Activated T-helper 17 cell treated with anti-CD3 and anti-CD28 coated beads, Interleukin-2, amount 50 U/mL, for 72 hours (primary cell): Measurements from ENCODE around the gene RASGEF1C. TPM values are rescaled to one million over a fixed set of nuclear protein-coding genes. Genes with fewer than 3 reads are reported as not detected.
A peak's percentile ranks its signal among the peaks of the same experiment; 100 is the strongest.

Source experiments
- ATAC-seq: fragments of 150-1000 bp; cut with Tn5 transposase; replicated peaks from 2 replicates; pipeline ENCODE4 v1.10.0; 2021; ENCODE audit warnings: mild to moderate bottlenecking, moderate library complexity
- H3K27ac Mint-ChIP-seq: one replicate; pipeline ENCODE4 v1.8.0; 2022; ENCODE audit warnings: mixed read lengths
- H3K27me3 Mint-ChIP-seq: one replicate; pipeline ENCODE4 v1.8.0; 2022; ENCODE audit warnings: mixed read lengths
- H3K36me3 Mint-ChIP-seq: one replicate; pipeline ENCODE4 v1.8.0; 2022; ENCODE audit warnings: low read depth, mild to moderate bottlenecking, mixed read lengths
- H3K4me1 Mint-ChIP-seq: one replicate; pipeline ENCODE4 v1.8.0; 2022; ENCODE audit warnings: mixed read lengths
- H3K4me3 Mint-ChIP-seq: one replicate; pipeline ENCODE4 v1.8.0; 2022; ENCODE audit warnings: mild to moderate bottlenecking, mixed read lengths
- H3K9me3 Mint-ChIP-seq: one replicate; pipeline ENCODE4 v1.8.0; 2022; ENCODE audit warnings: mixed read lengths
- total RNA-seq, 2 donors: library from RNA; stranded (reverse); gene quantifications; one replicate each; pipeline ENCODE4 v1.2.3, GENCODE V29; 2022

Gene RASGEF1C
- not detected for total RNA-seq

DNA sequence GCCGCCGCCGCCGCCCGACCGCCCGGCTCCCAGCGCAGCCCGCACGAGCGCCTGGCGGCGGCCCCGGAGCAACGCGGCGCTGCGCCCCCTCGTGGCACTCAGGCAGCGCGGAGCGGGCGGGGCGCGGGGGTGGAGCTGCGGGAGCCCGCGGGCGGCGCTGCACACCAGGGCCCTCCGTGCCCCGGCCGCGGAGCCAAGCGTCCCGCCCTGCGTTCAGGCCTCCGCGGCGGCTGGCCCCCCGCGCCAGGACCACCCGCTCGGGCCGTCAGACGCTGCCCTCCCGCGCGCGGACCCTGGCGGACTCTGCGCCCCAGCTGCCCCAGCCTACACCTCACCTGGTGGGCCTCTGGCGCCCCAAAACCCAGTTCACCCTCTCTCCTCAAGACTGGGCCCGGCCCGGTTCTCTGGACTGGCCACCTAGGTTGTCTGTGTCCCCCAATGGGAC lies at the start of gene RASGEF1C:
RASGEF1C (minus strand) TSS at position 75 of the 445 bp plus-strand sequence. CDS start 71,159 bp downstream, outside the sequence.
- H3K36me3 Mint-ChIP-seq = no peaks in the 10 kb centered on the region
- H3K4me1 Mint-ChIP-seq = peaks cover 8% of the 10 kb centered on the region
- ATAC-seq = peak; percentile 84
- peaks cover 35% of the 10 kb centered on the region for H3K27me3 Mint-ChIP-seq
- no peak within 1 kb of the TSS for H3K27ac Mint-ChIP-seq
- peak within 1 kb of the TSS; percentile 50 for H3K4me3 Mint-ChIP-seq
- H3K9me3 Mint-ChIP-seq = no peaks in the 10 kb centered on the region

DNA sequence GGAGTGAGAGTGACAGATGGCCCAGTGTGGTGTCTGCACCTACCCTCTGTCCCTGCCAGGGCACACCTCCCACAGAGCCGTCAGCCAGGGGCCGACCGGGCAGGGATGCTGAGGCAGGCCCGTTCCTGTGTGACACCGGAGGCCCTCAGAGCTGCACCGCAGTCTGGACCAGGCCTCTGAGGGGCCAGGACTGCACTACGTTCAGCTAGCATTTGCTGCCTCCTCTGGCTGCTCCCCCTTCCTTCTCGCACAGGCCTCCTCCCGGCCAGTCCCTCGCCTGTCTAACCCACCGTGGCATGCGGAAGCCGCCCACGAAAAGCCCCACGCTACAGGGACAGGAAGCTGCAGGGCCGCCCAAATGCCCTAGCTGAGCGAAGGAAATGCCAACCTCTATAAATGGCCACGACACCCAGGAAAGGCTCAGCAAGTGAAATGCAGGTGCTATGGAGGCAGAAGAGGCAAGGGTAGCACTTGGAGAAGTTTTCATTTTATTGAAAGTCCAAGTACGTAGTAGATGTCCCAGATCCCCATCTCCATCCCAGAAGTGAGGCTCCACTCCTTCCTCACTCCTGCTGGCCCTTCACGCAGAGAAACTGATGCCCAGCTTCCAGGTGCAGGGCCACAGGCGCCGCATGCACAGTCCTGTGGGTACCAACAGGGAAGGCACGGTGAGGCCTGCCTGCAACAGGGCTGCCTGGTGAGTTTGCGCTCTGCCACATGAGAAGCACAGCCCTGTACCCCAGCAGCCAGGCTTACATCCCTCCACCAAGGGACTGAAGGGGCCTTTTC lies 44.2 kb upstream of the RASGEF1C start:
- Mint-ChIP-seq H3K36me3 (peaks cover 98% of the 10 kb centered on the region), H3K27me3 (no peaks in the 10 kb centered on the region), H3K27ac (no peak overlapping the region), H3K4me1 (no peaks in the 10 kb centered on the region), H3K9me3 (peaks cover 26% of the 10 kb centered on the region), H3K4me3 (no peak overlapping the region)
- ATAC-seq = no peak

DNA sequence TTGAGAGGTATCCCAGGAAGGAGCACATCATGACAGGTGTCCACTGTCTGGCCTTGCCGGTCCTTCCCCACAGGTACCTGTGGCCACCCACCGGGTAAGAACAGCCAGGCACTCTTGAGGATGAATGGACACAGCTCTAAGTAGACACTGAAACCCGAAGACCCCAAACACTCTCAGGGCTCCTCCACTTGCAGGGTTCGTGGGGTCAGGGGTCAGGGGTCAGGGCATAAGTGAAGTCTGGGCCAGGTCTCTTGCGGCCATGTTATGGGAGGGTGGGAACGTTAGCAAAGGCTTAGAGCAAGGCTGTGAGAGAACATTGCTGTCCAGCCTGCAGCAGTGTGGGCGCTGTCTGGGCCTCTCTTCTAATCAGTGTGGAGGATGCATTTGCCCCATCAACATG lies 42.9 kb upstream of the RASGEF1C start:
- Mint-ChIP-seq H3K36me3 (peaks cover 98% of the 10 kb centered on the region), H3K27me3 (no peaks in the 10 kb centered on the region), H3K27ac (no peak overlapping the region), H3K4me3 (no peak overlapping the region), H3K4me1 (no peaks in the 10 kb centered on the region), H3K9me3 (peaks cover 21% of the 10 kb centered on the region)
- no peak for ATAC-seq

DNA sequence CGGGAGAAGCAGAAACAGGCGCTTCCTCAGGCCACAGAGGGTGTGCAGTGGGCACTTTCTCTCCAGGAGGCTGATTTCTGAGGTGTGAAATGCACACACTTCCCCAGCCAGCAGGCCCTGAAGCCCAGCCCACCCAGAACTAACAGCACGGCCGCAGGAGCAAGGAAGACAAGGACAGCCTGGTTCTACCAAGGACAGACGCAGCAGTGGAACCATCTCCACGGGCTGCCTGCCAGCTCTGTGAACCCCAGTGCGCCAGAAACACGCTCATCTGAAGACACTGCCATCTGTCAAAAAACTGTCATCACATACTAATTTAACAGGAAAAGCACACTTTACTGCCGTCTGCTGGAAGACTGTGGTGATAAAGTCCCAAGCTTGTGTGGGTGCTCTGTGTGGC lies 42.1 kb upstream of the RASGEF1C start:
- no peak for ATAC-seq
- H3K4me3 Mint-ChIP-seq = no peak overlapping the region

DNA sequence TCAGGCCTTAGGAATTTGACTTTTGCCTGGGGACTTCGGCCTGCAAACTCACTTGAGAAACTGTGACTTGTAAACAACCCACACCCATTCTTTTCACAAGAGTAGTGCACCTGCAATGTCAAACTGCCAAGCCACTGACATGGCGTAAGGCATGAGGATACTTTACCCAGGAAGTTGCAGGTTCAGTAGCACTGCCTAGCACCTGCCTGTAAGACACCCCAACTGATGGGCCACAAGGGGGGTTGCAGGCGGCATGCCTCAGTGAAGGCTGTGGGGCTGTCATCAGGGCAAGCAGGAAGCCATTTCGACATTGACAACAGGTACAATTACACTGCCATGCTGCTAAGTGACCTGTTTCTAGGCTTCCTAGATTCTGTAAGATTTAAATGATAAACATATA lies 41.3 kb upstream of the RASGEF1C start:
- peaks cover 22% of the 10 kb centered on the region for H3K9me3 Mint-ChIP-seq
- no peak for ATAC-seq
- peaks cover 96% of the 10 kb centered on the region for H3K36me3 Mint-ChIP-seq
- H3K4me1 Mint-ChIP-seq = no peaks in the 10 kb centered on the region
- H3K27me3 Mint-ChIP-seq = no peaks in the 10 kb centered on the region
- H3K27ac Mint-ChIP-seq = no peak overlapping the region
- H3K4me3 Mint-ChIP-seq = no peak overlapping the region

More for the DNA sequence above, 42.1 kb upstream of the RASGEF1C start:
- no peaks in the 10 kb centered on the region for H3K4me1 Mint-ChIP-seq
- peaks cover 25% of the 10 kb centered on the region for H3K9me3 Mint-ChIP-seq
- no peak overlapping the region for H3K27ac Mint-ChIP-seq
- peaks cover 98% of the 10 kb centered on the region for H3K36me3 Mint-ChIP-seq
- no peaks in the 10 kb centered on the region for H3K27me3 Mint-ChIP-seq

DNA sequence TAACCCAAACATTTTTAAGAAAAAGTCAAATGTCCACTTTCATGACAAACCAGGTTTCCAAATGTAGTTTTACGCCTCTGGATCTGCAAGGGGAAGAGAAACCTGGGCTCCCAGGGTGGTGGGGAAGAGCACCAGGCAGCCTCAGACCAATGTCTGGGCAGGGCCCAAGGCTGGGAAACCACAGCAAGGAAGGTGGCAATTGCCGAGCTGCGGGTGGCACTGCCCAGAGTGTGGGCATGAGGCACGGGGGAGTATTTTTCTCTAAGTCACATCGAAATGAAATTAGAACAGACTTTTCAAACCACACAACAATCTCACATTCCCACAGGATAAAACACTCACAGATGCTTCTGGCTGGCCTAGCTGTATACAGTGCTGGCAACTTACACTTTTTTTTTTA lies 32.6 kb upstream of the RASGEF1C start:
- Mint-ChIP-seq H3K4me1 (peaks cover 5% of the 10 kb centered on the region), H3K36me3 (peaks cover 98% of the 10 kb centered on the region), H3K27me3 (no peaks in the 10 kb centered on the region), H3K4me3 (no peak overlapping the region), H3K9me3 (peaks cover 24% of the 10 kb centered on the region), H3K27ac (no peak overlapping the region)
- no peak for ATAC-seq

DNA sequence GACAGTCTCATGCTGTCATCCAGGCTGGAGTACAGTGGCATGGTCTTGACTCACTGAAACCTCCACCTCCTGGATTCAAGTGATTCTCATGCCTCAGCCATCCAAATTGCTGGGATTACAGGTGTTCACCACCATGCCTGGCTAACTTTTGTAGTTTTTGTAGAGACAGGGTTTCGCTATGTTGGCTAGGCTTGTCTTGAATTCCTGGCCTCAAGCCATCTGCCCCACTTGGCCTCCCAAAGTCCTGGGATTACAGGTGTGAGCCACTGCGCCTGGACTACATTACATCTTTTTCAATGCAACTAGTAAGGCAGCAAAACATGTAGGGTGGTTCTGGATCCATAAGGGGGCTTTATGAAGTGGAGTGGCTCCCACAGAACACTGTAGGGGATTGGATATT lies 29.6 kb upstream of the RASGEF1C start:
- Mint-ChIP-seq H3K4me3 (no peak overlapping the region), H3K36me3 (peaks cover 100% of the 10 kb centered on the region), H3K27ac (no peak overlapping the region), H3K27me3 (no peaks in the 10 kb centered on the region), H3K9me3 (peaks cover 8% of the 10 kb centered on the region), H3K4me1 (no peaks in the 10 kb centered on the region)
- no peak for ATAC-seq

DNA sequence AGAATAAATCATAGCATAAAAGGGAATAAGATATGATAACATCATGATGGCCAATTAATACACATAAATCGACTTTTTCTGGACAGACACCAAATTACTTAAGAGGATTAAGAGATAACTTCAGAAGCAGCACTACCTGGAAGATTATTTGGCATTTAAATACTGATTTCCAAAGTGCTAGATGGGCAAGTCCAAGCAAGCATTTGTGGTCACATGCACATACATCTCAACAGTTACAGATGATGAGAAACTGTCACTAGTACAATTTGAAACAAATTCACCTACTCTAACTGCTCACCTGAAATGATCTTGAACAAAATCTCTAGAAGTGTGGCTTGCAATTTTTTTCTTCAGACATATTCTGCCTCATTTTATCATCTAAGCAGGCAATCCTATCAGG lies 26.8 kb upstream of the RASGEF1C start:
- Mint-ChIP-seq H3K4me3 (no peak overlapping the region), H3K27ac (no peak overlapping the region), H3K36me3 (peaks cover 99% of the 10 kb centered on the region), H3K4me1 (no peaks in the 10 kb centered on the region), H3K9me3 (peaks cover 4% of the 10 kb centered on the region), H3K27me3 (no peaks in the 10 kb centered on the region)
- no peak for ATAC-seq

DNA sequence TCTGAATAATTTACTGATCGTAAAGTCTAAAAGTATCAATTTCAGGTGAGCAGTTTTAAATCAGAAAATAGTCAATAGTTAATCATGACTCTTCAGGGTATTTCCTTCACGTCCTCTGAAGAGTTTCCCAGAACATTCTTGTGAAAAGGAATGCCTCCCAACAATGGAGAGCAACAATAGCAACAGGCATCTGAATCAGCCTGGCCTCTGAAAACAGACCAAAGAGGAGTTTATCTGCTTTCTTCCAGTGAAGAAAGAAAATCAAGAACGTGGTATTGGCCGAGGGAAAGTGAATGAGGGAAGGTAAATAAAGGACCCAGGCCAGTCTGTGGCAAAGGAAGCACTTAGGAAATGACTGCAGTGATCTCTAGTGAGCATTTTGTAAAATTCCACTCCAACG lies 26.1 kb upstream of the RASGEF1C start:
- Mint-ChIP-seq H3K27me3 (no peaks in the 10 kb centered on the region), H3K4me3 (no peak overlapping the region), H3K4me1 (no peaks in the 10 kb centered on the region), H3K27ac (no peak overlapping the region), H3K9me3 (peaks cover 4% of the 10 kb centered on the region), H3K36me3 (peaks cover 98% of the 10 kb centered on the region)
- ATAC-seq = no peak

DNA sequence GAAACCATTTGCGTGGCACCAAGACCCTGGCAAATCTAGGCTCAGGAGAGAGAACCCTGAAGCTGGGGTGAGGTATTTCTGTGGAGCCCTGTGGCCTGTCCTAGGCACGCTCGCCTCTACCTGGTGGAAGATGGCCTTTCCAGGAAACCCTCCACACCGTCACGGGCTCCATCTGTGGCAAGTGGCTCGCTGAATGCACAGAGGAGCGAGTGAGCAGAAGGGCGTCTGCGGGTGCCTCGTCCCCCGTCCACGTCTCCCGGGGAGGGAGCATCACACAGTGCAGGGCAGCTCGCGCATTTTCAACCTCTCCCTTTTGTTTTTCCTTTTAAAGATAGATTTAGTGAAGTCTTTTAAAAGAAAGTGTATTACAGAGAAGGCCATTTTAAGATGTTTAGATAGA lies 25.3 kb upstream of the RASGEF1C start:
- H3K4me1 Mint-ChIP-seq = no peaks in the 10 kb centered on the region
- peaks cover 92% of the 10 kb centered on the region for H3K36me3 Mint-ChIP-seq
- no peak for ATAC-seq
- H3K9me3 Mint-ChIP-seq = peaks cover 6% of the 10 kb centered on the region
- no peak overlapping the region for H3K27ac Mint-ChIP-seq
- H3K27me3 Mint-ChIP-seq = no peaks in the 10 kb centered on the region
- H3K4me3 Mint-ChIP-seq = no peak overlapping the region

DNA sequence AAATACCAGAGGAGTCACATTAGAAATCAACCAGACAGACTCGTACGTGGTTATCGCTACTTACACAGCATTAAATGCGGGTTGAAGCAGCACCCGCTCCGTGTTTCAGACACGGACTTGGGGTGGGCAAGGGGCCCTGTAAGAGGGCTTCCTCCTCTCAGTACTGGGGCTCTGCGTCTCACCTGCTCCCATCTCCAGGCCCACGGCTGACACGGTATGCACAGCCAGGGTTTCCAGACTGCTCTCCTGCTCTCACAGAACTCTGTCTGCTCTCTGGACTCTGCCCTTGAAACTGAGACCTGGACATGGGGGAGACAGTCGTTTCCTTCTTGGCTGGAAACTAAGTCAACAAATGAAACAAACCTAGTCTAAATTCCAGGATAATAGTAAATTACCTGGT lies 24.7 kb upstream of the RASGEF1C start:
- Mint-ChIP-seq H3K27me3 (no peaks in the 10 kb centered on the region), H3K9me3 (peaks cover 6% of the 10 kb centered on the region), H3K27ac (no peak overlapping the region)

DNA sequence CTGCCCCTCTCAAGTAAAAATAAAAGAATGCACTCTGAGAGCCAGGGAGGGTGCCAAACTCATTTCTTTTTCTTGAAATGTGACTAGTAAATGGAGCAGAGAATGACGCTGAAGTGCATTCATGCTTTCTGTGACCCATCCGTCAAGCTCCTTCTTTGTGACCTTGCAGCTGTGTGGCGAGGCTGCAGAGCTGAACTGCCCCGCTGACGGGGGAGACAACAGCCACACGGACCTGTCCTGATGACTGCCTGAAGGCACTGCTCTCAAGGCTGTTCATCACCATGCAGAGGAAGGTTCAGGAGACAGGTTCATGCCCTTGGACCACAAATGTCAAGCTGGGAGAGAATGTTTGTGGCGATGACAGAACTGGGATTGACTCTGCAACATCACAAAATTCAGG lies 21.0 kb upstream of the RASGEF1C start:
- H3K4me1 Mint-ChIP-seq = no peaks in the 10 kb centered on the region
- H3K36me3 Mint-ChIP-seq = peaks cover 50% of the 10 kb centered on the region
- ATAC-seq = no peak
- H3K4me3 Mint-ChIP-seq = no peak overlapping the region
- H3K9me3 Mint-ChIP-seq = peaks cover 21% of the 10 kb centered on the region
- no peak overlapping the region for H3K27ac Mint-ChIP-seq
- H3K27me3 Mint-ChIP-seq = no peaks in the 10 kb centered on the region

More for the DNA sequence above, 24.7 kb upstream of the RASGEF1C start:
- Mint-ChIP-seq H3K4me3 (no peak overlapping the region), H3K4me1 (no peaks in the 10 kb centered on the region), H3K36me3 (peaks cover 87% of the 10 kb centered on the region)
- no peak for ATAC-seq

DNA sequence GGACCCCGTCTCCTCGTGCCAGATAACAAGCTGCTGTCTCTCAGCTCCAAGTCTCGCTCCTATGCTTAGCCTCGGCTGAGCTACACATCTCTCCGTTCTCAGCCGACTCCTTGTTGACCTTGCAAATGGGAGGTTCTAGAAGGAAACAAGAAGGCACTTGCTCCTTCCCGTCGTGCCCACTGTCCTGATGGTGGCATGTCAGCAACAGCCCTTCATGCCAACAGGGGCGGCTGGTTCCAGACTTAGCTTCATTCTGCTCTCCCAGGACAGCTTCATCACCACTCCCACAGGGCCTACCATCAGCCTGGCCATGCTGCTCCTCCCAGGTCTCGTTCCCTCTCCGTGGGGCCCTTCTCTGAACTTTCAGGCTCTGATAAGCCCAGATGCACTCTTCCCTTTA lies 13.0 kb upstream of the RASGEF1C start:
- no peaks in the 10 kb centered on the region for H3K27me3 Mint-ChIP-seq
- no peak overlapping the region for H3K4me3 Mint-ChIP-seq
- ATAC-seq = no peak
- H3K27ac Mint-ChIP-seq = no peak overlapping the region
- no peaks in the 10 kb centered on the region for H3K36me3 Mint-ChIP-seq
- peaks cover 52% of the 10 kb centered on the region for H3K9me3 Mint-ChIP-seq
- H3K4me1 Mint-ChIP-seq = no peaks in the 10 kb centered on the region

DNA sequence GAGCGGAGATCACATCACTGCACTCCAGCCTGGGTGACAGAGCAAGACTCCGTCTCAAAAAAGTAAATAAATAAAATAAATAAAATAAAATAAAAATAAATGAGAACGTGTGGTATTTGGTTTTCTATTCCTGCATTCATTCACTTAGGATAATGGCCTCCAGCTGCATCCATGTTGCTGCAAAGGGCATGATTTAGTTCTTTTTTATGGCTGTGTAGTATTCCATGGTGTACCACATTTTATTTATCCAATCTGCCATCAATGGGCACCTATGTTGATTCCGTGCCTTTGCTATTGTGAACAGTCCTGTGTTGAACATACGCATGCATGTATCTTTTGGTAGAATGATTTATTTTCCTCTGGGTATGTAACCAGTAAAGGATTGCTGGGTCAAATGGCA lies 8.8 kb upstream of the RASGEF1C start:
- no peak overlapping the region for H3K4me3 Mint-ChIP-seq

DNA sequence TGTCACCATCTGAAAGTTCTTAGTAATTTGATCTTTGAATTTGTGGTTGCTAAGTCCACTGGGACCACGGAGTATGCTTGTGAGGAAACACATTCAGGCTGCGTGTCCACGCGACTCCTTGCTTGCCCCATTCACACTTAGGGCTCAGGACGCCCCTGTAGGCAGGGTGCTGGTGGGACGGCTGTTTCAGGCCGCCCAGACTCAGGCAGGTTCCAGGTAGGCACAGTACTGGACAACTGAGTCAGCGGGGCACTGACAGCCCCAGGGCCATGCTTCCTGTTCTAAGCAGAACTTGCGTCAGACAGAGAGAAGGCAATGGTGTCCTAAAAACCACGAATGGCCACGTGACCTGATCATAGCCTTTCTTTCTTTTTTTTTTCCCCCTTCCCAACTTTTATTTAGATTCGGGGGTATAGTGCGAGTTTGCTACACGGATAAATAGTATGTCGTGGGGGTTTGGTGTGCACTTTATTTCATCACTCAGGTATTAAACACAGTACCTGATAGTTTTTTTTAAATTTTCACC lies 7.7 kb upstream of the RASGEF1C start:
- H3K9me3 Mint-ChIP-seq = peaks cover 26% of the 10 kb centered on the region
- ATAC-seq = no peak
- no peaks in the 10 kb centered on the region for H3K36me3 Mint-ChIP-seq
- peaks cover 4% of the 10 kb centered on the region for H3K27me3 Mint-ChIP-seq
- no peak overlapping the region for H3K27ac Mint-ChIP-seq
- no peaks in the 10 kb centered on the region for H3K4me1 Mint-ChIP-seq
- no peak overlapping the region for H3K4me3 Mint-ChIP-seq

More for the DNA sequence above, 8.8 kb upstream of the RASGEF1C start:
- Mint-ChIP-seq H3K4me1 (no peaks in the 10 kb centered on the region), H3K27ac (no peak overlapping the region), H3K9me3 (peaks cover 32% of the 10 kb centered on the region), H3K36me3 (no peaks in the 10 kb centered on the region), H3K27me3 (no peaks in the 10 kb centered on the region)
- no peak for ATAC-seq
